Measurements from ENCODE around the gene B4GALNT3.

Gene B4GALNT3

DNA sequence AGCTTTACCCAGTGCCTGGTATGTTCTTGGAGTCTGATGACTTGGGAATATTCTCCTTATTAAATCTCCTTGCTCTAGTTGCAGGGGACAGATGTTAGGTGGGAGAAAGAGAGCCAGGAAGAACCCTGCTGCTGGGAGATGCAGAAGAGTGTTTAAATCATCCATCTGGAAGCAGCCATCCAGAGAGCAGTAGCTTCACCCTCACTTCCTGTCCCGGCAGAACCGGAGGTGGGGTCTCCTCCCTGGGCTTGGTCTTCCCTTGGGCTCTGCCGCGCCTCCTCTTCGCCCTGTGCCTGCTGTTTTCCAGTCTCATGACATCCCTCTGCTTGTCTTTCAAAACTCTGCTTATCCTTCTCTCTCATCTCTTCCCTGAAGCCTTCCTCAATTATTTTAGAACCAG is 15.5 kb downstream of the B4GALNT3 start:
- peaks cover 7% of the 10 kb centered on the region for H3K4me1 ChIP-seq (ENCODE audit: insufficient read depth, low read length)
- H3K9me3 ChIP-seq (ENCODE audit: low read length), result no peaks in the 10 kb centered on the region
- no peak overlapping the region for H3K4me3 ChIP-seq (ENCODE audit: low read length)
- no peaks in the 10 kb centered on the region for H3K36me3 ChIP-seq (ENCODE audit: insufficient read depth, low read length)
- no peak overlapping the region for H2AFZ ChIP-seq (ENCODE audit: low read depth, low read length)
- no peaks in the 10 kb centered on the region for H3K27me3 ChIP-seq (ENCODE audit: insufficient read depth, low read length)

GRCh38 chr12:479161-479560 is 19.4 kb downstream of the B4GALNT3 start:
- H3K27me3 ChIP-seq (ENCODE audit: insufficient read depth, low read length), result no peaks in the 10 kb centered on the region
- H2AFZ ChIP-seq (ENCODE audit: low read depth, low read length), result no peak overlapping the region
- H3K4me3 ChIP-seq (ENCODE audit: low read length), result no peak overlapping the region
- no peaks in the 10 kb centered on the region for H3K9me3 ChIP-seq (ENCODE audit: low read length)
- no peaks in the 10 kb centered on the region for H3K36me3 ChIP-seq (ENCODE audit: insufficient read depth, low read length)
- peaks cover 7% of the 10 kb centered on the region for H3K4me1 ChIP-seq (ENCODE audit: insufficient read depth, low read length)

GRCh38 chr12:480831-481816 is 21.4 kb downstream of the B4GALNT3 start:
- H3K27me3 ChIP-seq (ENCODE audit: insufficient read depth, low read length), result no peaks in the 10 kb centered on the region
- no peaks in the 10 kb centered on the region for H3K36me3 ChIP-seq (ENCODE audit: insufficient read depth, low read length)
- H3K9me3 ChIP-seq (ENCODE audit: low read length), result no peaks in the 10 kb centered on the region

GRCh38 chr12:482061-482460 is 22.3 kb downstream of the B4GALNT3 start:
- Histone ChIP-seq H3K9me3 (ENCODE audit: low read length) (no peaks in the 10 kb centered on the region), H3K27me3 (ENCODE audit: insufficient read depth, low read length) (no peaks in the 10 kb centered on the region), H3K4me3 (ENCODE audit: low read length) (no peak overlapping the region), H2AFZ (ENCODE audit: low read depth, low read length) (no peak overlapping the region), H3K36me3 (ENCODE audit: insufficient read depth, low read length) (no peaks in the 10 kb centered on the region), H3K4me1 (ENCODE audit: insufficient read depth, low read length) (peaks cover 4% of the 10 kb centered on the region)

More at GRCh38 chr12:480831-481816, 21.4 kb downstream of the B4GALNT3 start:
- H3K4me1 ChIP-seq (ENCODE audit: insufficient read depth, low read length), result peaks cover 7% of the 10 kb centered on the region
- H2AFZ ChIP-seq (ENCODE audit: low read depth, low read length), result no peak overlapping the region
- H3K4me3 ChIP-seq (ENCODE audit: low read length), result no peak overlapping the region

GRCh38 chr12:484096-484495 is 24.4 kb downstream of the B4GALNT3 start:
- no peaks in the 10 kb centered on the region for H3K27me3 ChIP-seq (ENCODE audit: insufficient read depth, low read length)
- H3K4me3 ChIP-seq (ENCODE audit: low read length), result no peak overlapping the region
- H3K36me3 ChIP-seq (ENCODE audit: insufficient read depth, low read length), result no peaks in the 10 kb centered on the region
- H2AFZ ChIP-seq (ENCODE audit: low read depth, low read length), result no peak overlapping the region
- no peaks in the 10 kb centered on the region for H3K4me1 ChIP-seq (ENCODE audit: insufficient read depth, low read length)
- no peaks in the 10 kb centered on the region for H3K9me3 ChIP-seq (ENCODE audit: low read length)

DNA sequence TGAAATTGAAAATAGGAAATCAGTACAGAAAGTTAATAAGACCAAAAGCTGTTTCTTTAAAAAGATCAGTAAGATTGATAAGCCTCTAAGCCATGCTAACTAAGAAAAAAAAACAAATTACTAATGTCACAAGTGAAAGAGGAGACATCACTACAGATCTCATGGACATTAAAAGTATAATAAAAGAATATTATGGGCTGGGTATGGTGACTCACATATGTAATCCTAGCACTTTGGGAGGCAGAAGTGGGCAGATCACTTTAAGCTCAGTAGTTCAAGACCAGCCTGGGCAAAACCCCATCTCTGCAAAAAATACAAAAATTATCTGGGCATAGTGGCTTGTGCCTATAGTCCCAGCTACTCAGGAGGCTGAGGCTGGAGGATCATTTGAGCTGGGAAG is 30.5 kb downstream of the B4GALNT3 start:
- Histone ChIP-seq H3K4me3 (ENCODE audit: low read length) (no peak overlapping the region), H3K36me3 (ENCODE audit: insufficient read depth, low read length) (no peaks in the 10 kb centered on the region), H3K9me3 (ENCODE audit: low read length) (no peaks in the 10 kb centered on the region), H2AFZ (ENCODE audit: low read depth, low read length) (no peak overlapping the region), H3K4me1 (ENCODE audit: insufficient read depth, low read length) (no peaks in the 10 kb centered on the region), H3K27me3 (ENCODE audit: insufficient read depth, low read length) (no peaks in the 10 kb centered on the region)

GRCh38 chr12:495466-495865 is 35.7 kb downstream of the B4GALNT3 start:
- H3K36me3 ChIP-seq (ENCODE audit: insufficient read depth, low read length), result no peaks in the 10 kb centered on the region
- H3K27me3 ChIP-seq (ENCODE audit: insufficient read depth, low read length), result no peaks in the 10 kb centered on the region
- no peaks in the 10 kb centered on the region for H3K9me3 ChIP-seq (ENCODE audit: low read length)
- no peaks in the 10 kb centered on the region for H3K4me1 ChIP-seq (ENCODE audit: insufficient read depth, low read length)
- no peak overlapping the region for H2AFZ ChIP-seq (ENCODE audit: low read depth, low read length)
- H3K4me3 ChIP-seq (ENCODE audit: low read length), result no peak overlapping the region

DNA sequence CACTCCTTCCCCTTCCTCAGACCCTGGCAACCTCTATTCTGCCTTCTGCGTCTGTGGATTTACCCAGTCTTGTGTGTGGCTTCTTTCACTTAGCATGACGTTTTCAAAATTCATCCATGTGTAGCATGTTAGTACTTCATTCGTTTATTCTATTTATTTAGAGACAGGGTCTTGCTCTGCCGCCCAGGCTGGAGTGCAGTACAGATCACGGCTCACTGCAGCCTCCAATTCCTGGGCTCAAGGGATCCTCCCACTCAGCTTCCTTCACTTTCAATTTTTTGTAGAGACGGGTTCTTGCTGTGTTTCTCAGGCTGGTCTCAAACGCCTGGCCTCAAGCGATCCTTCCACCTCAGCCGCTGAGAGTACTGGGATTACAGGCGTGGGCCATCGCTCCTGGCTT is 37.0 kb downstream of the B4GALNT3 start:
- Histone ChIP-seq H3K9me3 (ENCODE audit: low read length) (no peaks in the 10 kb centered on the region), H3K4me1 (ENCODE audit: insufficient read depth, low read length) (no peaks in the 10 kb centered on the region), H2AFZ (ENCODE audit: low read depth, low read length) (no peak overlapping the region), H3K36me3 (ENCODE audit: insufficient read depth, low read length) (no peaks in the 10 kb centered on the region), H3K4me3 (ENCODE audit: low read length) (no peak overlapping the region), H3K27me3 (ENCODE audit: insufficient read depth, low read length) (no peaks in the 10 kb centered on the region)

- Histone ChIP-seq H3K27me3 (ENCODE audit: insufficient read depth, low read length) (no peaks in the 10 kb centered on the region), H2AFZ (ENCODE audit: low read depth, low read length) (no peak overlapping the region), H3K9me3 (ENCODE audit: low read length) (no peaks in the 10 kb centered on the region), H3K4me1 (ENCODE audit: insufficient read depth, low read length) (peaks cover 6% of the 10 kb centered on the region), H3K4me3 (ENCODE audit: low read length) (no peak overlapping the region), H3K36me3 (ENCODE audit: insufficient read depth, low read length) (no peaks in the 10 kb centered on the region)
Observed at GRCh38 chr12:497501-498160, 37.9 kb downstream of the B4GALNT3 start.

DNA sequence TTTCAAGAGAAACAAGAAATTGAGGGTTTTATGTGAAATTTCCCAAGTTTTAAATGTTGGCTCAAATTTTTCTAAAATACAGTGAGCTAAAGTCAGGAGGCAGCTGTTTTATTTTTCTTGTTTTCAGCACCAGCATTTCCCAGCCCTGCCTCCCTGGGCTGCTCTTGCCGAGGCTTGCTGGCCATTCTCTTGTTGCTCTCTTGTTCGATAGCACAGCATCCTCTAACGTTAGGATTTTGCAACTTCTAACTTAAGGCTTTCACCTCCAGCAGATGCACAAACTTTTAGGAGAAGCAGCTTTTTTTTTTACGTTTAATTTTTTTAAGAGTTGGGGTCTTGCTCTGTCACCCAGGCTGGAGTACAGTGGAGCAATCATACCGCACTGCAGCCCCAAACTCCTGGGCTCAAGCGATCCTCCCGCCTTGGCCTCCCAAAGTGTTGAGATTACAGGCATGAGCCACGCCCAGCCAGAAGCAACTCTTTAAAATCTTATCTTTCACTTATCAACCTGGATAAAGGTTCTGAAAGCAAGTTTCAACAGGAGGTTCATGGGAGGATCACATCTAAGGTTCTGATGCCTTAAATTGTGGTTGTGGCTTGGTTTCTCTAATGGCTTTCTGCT is 40.2 kb downstream of the B4GALNT3 start:
- Histone ChIP-seq H2AFZ (ENCODE audit: low read depth, low read length) (no peak overlapping the region), H3K4me3 (ENCODE audit: low read length) (no peak overlapping the region), H3K36me3 (ENCODE audit: insufficient read depth, low read length) (no peaks in the 10 kb centered on the region), H3K4me1 (ENCODE audit: insufficient read depth, low read length) (peaks cover 16% of the 10 kb centered on the region), H3K9me3 (ENCODE audit: low read length) (no peaks in the 10 kb centered on the region), H3K27me3 (ENCODE audit: insufficient read depth, low read length) (no peaks in the 10 kb centered on the region)

DNA sequence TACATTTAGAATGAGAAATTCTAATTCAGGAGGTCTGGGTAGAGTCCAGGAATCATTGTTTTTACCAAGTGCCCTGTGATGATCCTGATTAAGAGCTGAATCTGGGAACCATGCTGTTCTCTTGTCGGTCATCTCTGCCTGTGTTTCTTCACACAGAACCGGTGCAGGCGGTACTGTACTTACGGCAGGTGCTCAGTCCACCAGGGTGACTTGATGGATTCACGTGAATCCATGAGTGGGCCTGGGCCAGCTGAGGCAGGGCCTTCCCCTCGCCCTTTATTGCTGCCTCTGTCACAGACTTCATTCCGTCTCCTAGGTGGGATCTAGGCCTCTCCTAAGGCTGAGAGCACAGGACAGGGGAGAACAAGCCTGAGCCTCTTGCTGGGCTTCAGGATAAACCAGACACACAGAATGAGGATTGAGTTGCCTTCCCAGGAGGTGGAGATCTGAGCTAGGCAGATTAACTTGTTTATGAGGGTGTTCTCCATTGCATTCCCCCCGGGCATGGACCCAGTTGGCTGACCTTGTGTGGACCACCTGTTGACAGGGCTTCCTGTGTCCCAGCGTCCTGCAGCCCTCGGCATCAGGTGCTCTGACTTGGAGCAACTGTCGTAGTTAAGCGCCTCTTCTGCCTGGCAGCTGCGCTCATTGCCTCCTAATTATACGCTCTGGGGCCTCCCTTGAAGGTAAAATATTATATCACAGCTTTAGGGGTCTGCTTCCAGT is 42.1 kb downstream of the B4GALNT3 start:
- no peaks in the 10 kb centered on the region for H3K36me3 ChIP-seq (ENCODE audit: insufficient read depth, low read length)
- H3K4me1 ChIP-seq (ENCODE audit: insufficient read depth, low read length), result peaks cover 16% of the 10 kb centered on the region
- no peaks in the 10 kb centered on the region for H3K27me3 ChIP-seq (ENCODE audit: insufficient read depth, low read length)
- no peak overlapping the region for H2AFZ ChIP-seq (ENCODE audit: low read depth, low read length)
- H3K4me3 ChIP-seq (ENCODE audit: low read length), result no peak overlapping the region
- H3K9me3 ChIP-seq (ENCODE audit: low read length), result no peaks in the 10 kb centered on the region

GRCh38 chr12:503111-503761 is 43.5 kb downstream of the B4GALNT3 start:
- H3K4me1 ChIP-seq (ENCODE audit: insufficient read depth, low read length), result peaks cover 16% of the 10 kb centered on the region
- H2AFZ ChIP-seq (ENCODE audit: low read depth, low read length), result no peak overlapping the region
- H3K27me3 ChIP-seq (ENCODE audit: insufficient read depth, low read length), result no peaks in the 10 kb centered on the region
- no peaks in the 10 kb centered on the region for H3K36me3 ChIP-seq (ENCODE audit: insufficient read depth, low read length)
- no peaks in the 10 kb centered on the region for H3K9me3 ChIP-seq (ENCODE audit: low read length)
- no peak overlapping the region for H3K4me3 ChIP-seq (ENCODE audit: low read length)
